IMR-90 (cell line): ENCODE data around the gene DEFB129. TPM values are rescaled to one million over a fixed set of nuclear protein-coding genes. Genes with fewer than 3 reads are reported as not detected.

Experiments
- ATAC-seq: fragments of 200-7000 bp; cut with Tn5 transposase; 2 replicates; pipeline ENCODE4 v1.9.1; 2020; ENCODE audit warnings: low read depth, mild to moderate bottlenecking, moderate library complexity
- BruUV-seq: library from RNA; stranded (reverse); fragments of 400-500 nt; replicated peaks from 2 replicates; lab custom pipeline; 2021; lab: Mats Ljungman, UMichigan
- CTCF ChIA-PET: fragments of 300-600 bp; formaldehyde crosslinking; extraction: SDS; loops from one replicate; lab custom pipeline; 2021; ENCODE audit warnings: antibody characterized with exemption; lab: Yijun Ruan, JAX
- POLR2A ChIA-PET: fragments of 300-600 bp; sonication (Branson Sonifier 250); formaldehyde crosslinking; loops from one replicate; lab custom pipeline; 2022; ENCODE audit warnings: antibody characterized with exemption; ENCODE audit not compliant: unreplicated experiment; lab: Charles Lee
- DNase-seq: peaks from one replicate; pipeline ENCODE4 v3.0.0; 2013
- H2AFZ ChIP-seq: replicated peaks from 2 replicates; pipeline ENCODE3; 2013; ENCODE audit warnings: low read length, mild to moderate bottlenecking; ENCODE audit not compliant: poor library complexity
- H2AK5ac ChIP-seq: 2 replicates; pipeline ENCODE4 v1.6.1; 2013; ENCODE audit warnings: low read depth, low read length, inconsistent platforms
- H2AK9ac ChIP-seq: replicated peaks from 2 replicates; pipeline ENCODE3; 2013; ENCODE audit warnings: mild to moderate bottlenecking, low read depth, low read length, moderate library complexity; ENCODE audit not compliant: poor library complexity
- H2BK120ac ChIP-seq: 2 replicates; pipeline ENCODE4 v1.6.1; 2013; ENCODE audit warnings: low read depth, low read length, inconsistent platforms
- H2BK15ac ChIP-seq: 3 replicates; pipeline ENCODE4 v1.6.1; 2013; ENCODE audit warnings: low read depth, low read length, inconsistent platforms
- H2BK20ac ChIP-seq: 2 replicates; pipeline ENCODE4 v1.6.1; 2013; ENCODE audit warnings: low read depth, mild to moderate bottlenecking, inconsistent platforms, low read length, moderate library complexity
- H2BK5ac ChIP-seq: 2 replicates; pipeline ENCODE4 v1.6.1; 2013; ENCODE audit warnings: mild to moderate bottlenecking, low read depth, low read length, inconsistent platforms; ENCODE audit not compliant: poor library complexity, severe bottlenecking
- H3K14ac ChIP-seq: replicated peaks from 2 replicates; pipeline ENCODE4 v1.6.1; 2013; ENCODE audit warnings: low read depth, low read length, inconsistent platforms
- H3K18ac ChIP-seq: 2 replicates; pipeline ENCODE4 v1.6.1; 2013; ENCODE audit warnings: low read depth, low read length, control low read depth
- H3K23ac ChIP-seq: 2 replicates; pipeline ENCODE4 v1.6.1; 2013; ENCODE audit warnings: low read depth, low read length, inconsistent platforms
- H3K27ac ChIP-seq: 2 replicates; pipeline ENCODE4 v1.5.1; 2013; ENCODE audit warnings: mild to moderate bottlenecking, control low read depth, low read length; ENCODE audit not compliant: insufficient read depth
- H3K27me3 ChIP-seq: 2 replicates; pipeline ENCODE4 v1.6.1; 2013; ENCODE audit warnings: low read length; ENCODE audit not compliant: control insufficient read depth, insufficient read depth
- H3K36me3 ChIP-seq: 2 replicates; pipeline ENCODE4 v1.6.1; 2013; ENCODE audit warnings: low read length, mixed read lengths; ENCODE audit not compliant: control insufficient read depth, insufficient read depth
- H3K4ac ChIP-seq: 2 replicates; pipeline ENCODE4 v1.6.1; 2013; ENCODE audit warnings: low read depth, low read length, inconsistent platforms
- H3K4me1 ChIP-seq: 2 replicates; pipeline ENCODE4 v1.6.1; 2013; ENCODE audit warnings: low read length, mixed read lengths; ENCODE audit not compliant: control insufficient read depth, insufficient read depth
- H3K4me2 ChIP-seq: 2 replicates; pipeline ENCODE4 v1.6.1; 2013; ENCODE audit warnings: low read depth, mild to moderate bottlenecking, control low read depth, low read length, moderate library complexity
- H3K4me3 ChIP-seq: 2 replicates; pipeline ENCODE4 v1.5.1; 2013; ENCODE audit warnings: low read depth, mild to moderate bottlenecking, control low read depth, low read length, moderate library complexity; ENCODE audit not compliant: insufficient read depth
- H3K56ac ChIP-seq: 2 replicates; pipeline ENCODE4 v1.6.1; 2013; ENCODE audit warnings: low read length, inconsistent platforms; ENCODE audit not compliant: insufficient read depth; ENCODE audit errors: extremely low read depth
- H3K79me1 ChIP-seq, 2 experiments: 2 replicates each; pipeline ENCODE4 v1.6.1; 2013; ENCODE audit warnings: low read length in 2 of 2, inconsistent platforms in 1 of 2, low read depth in 1 of 2
- H3K9ac ChIP-seq: 2 replicates; pipeline ENCODE4 v1.6.1; 2013; ENCODE audit warnings: low read depth, low read length, control low read depth
- H3K9me1 ChIP-seq: 2 replicates; pipeline ENCODE4 v1.6.1; 2013; ENCODE audit warnings: low read length, inconsistent platforms; ENCODE audit not compliant: insufficient read depth
- H3K9me3 ChIP-seq: 2 replicates; pipeline ENCODE4 v1.6.1; 2013; ENCODE audit warnings: low read length; ENCODE audit not compliant: control insufficient read depth, insufficient read depth
- H4K20me1 ChIP-seq: 2 replicates; pipeline ENCODE4 v1.6.1; 2013; ENCODE audit warnings: low read length, inconsistent platforms; ENCODE audit not compliant: insufficient read depth
- H4K5ac ChIP-seq: 2 replicates; pipeline ENCODE4 v1.6.1; 2013; ENCODE audit warnings: mild to moderate bottlenecking, low read depth, low read length, control low read depth
- H4K8ac ChIP-seq, 2 experiments: 2 replicates each; pipeline ENCODE4 v1.6.1; 2013; ENCODE audit warnings: low read depth in 2 of 2, low read length in 2 of 2, control low read depth in 1 of 2, inconsistent platforms in 1 of 2
- H4K91ac ChIP-seq: 2 replicates; pipeline ENCODE4 v1.6.1; 2013; ENCODE audit warnings: low read depth, low read length, inconsistent platforms; ENCODE audit not compliant: insufficient read depth
- BHLHE40 ChIP-seq: fragments of 150-350 bp; IDR thresholded peaks from 2 replicates; pipeline ENCODE4 v1.6.1; 2016; ENCODE audit warnings: mild to moderate bottlenecking, low read depth, low read length
- CEBPB ChIP-seq: IDR thresholded peaks from 2 replicates; pipeline ENCODE4 v1.6.1; 2012; ENCODE audit warnings: low read depth, low read length, improper control_type of control experiment
- CHD1 ChIP-seq: IDR thresholded peaks from 2 replicates; pipeline ENCODE4 v1.6.1; 2012; ENCODE audit warnings: low read depth, low read length, improper control_type of control experiment
- CTCF ChIP-seq: conservative IDR thresholded peaks from 2 replicates; pipeline ENCODE4 v1.5.1; 2012; ENCODE audit warnings: mild to moderate bottlenecking, low read depth, low read length, improper control_type of control experiment
- ELK1 ChIP-seq: fragments of 150-350 bp; IDR thresholded peaks from 2 replicates; pipeline ENCODE4 v1.6.1; 2016; ENCODE audit warnings: low read depth, mild to moderate bottlenecking, low read length, moderate library complexity, borderline replicate concordance
- FOS ChIP-seq: fragments of 150-350 bp; IDR thresholded peaks from 2 replicates; pipeline ENCODE4 v1.6.1; 2016; ENCODE audit warnings: low read depth, low read length
- MAFK ChIP-seq: IDR thresholded peaks from 2 replicates; pipeline ENCODE4 v1.6.1; 2012; ENCODE audit warnings: low read depth, low read length, improper control_type of control experiment
- MAZ ChIP-seq: IDR thresholded peaks from 2 replicates; pipeline ENCODE4 v1.6.1; 2012; ENCODE audit warnings: low read depth, mild to moderate bottlenecking, low read length, improper control_type of control experiment, moderate library complexity, borderline replicate concordance
- MXI1 ChIP-seq: IDR thresholded peaks from 2 replicates; pipeline ENCODE4 v1.6.1; 2012; ENCODE audit warnings: low read depth, mild to moderate bottlenecking, low read length, moderate library complexity, borderline replicate concordance
- NFE2L2 ChIP-seq: fragments of 150-350 bp; IDR thresholded peaks from 2 replicates; pipeline ENCODE4 v1.6.1; 2016; ENCODE audit warnings: low read depth, mild to moderate bottlenecking, low read length
- POLR2A ChIP-seq: IDR thresholded peaks from 2 replicates; pipeline ENCODE4 v1.6.1; 2012; ENCODE audit warnings: mild to moderate bottlenecking, low read depth, low read length
- RAD21 ChIP-seq: IDR thresholded peaks from 2 replicates; pipeline ENCODE4 v1.6.1; 2012; ENCODE audit warnings: low read length, improper control_type of control experiment
- RCOR1 ChIP-seq: IDR thresholded peaks from 2 replicates; pipeline ENCODE4 v1.6.1; 2012; ENCODE audit warnings: mild to moderate bottlenecking, low read length, improper control_type of control experiment; ENCODE audit not compliant: insufficient replicate concordance
- RFX5 ChIP-seq: IDR thresholded peaks from 2 replicates; pipeline ENCODE4 v1.8.0; 2012; ENCODE audit warnings: low read depth, mild to moderate bottlenecking, low read length, moderate library complexity
- SMC3 ChIP-seq: fragments of 150-350 bp; IDR thresholded peaks from 2 replicates; pipeline ENCODE4 v1.6.1; 2016; ENCODE audit warnings: low read depth, mild to moderate bottlenecking, antibody characterized with exemption, low read length, moderate library complexity
- USF2 ChIP-seq: fragments of 150-350 bp; IDR thresholded peaks from 2 replicates; pipeline ENCODE4 v1.6.1; 2017; ENCODE audit warnings: mild to moderate bottlenecking, antibody characterized with exemption, low read length, low read depth
- WGBS, 2 experiments: methylation state at CpG; one replicate each; pipeline versions ENCODE4 v1.1.5 to v1.1.7; 2013; ENCODE audit warnings: missing lambda C conversion rate in 2 of 2; ENCODE audit not compliant: insufficient read length in 1 of 2; ENCODE audit errors: extremely low coverage in 2 of 2; 5-methylcytosine and 5-hydroxymethylcytosine counted together
- dilution Hi-C: fragments of 300-500 bp; cut with HindIII; formaldehyde crosslinking; loops from one replicate; pipeline ENCODE4 v1.14.3; 2018; ENCODE audit warnings: low sequenced_read_pairs; ENCODE audit not compliant: unreplicated experiment
- in situ Hi-C: fragments of 300-500 bp; cut with MboI; formaldehyde crosslinking; loops from 3 replicates; pipeline ENCODE4 v1.14.3; 2019; ENCODE audit warnings: low sequenced_read_pairs, inconsistent platforms, mixed read lengths
- intact Hi-C: fragments of 100-400 bp; cut with micrococcal nuclease; formaldehyde crosslinking; loops from 2 replicates; pipeline ENCODE4 v1.10.0; 2022
- polyA plus RNA-seq, 3 experiments: library from polyadenylated mRNA; depleted of rRNA; stranded (reverse); fragments of >200 nt; gene quantifications; 2 replicates each; pipeline ENCODE4 v1.2.3, GENCODE V29; 2012; ENCODE audit warnings: low replicate concordance in 1 of 3
- total RNA-seq: library from RNA; depleted of rRNA; stranded (reverse); fragments of >200 nt; gene quantifications from 2 replicates; pipeline ENCODE4 v1.2.3, GENCODE V29; 2012

The DEFB129 gene
- total and polyA plus RNA-seq, 2 of the 4 experiments (the other 2 are of a cell fraction) = not detected

- Histone ChIP-seq H2AFZ (no peak overlapping the region), H3K9me3 (no peaks in the 10 kb centered on the region), H3K4me2 (no peak overlapping the region), H3K36me3 (no peaks in the 10 kb centered on the region), H3K27ac (no peak overlapping the region), H3K4me1 (no peaks in the 10 kb centered on the region), H3K4ac (no peak overlapping the region), H3K4me3 (no peak overlapping the region), H2BK20ac (no peak overlapping the region), H4K5ac (no peak overlapping the region), H3K18ac (no peak overlapping the region), H4K8ac (no peak overlapping the region), H2BK120ac (no peak overlapping the region), H3K79me1 (no peaks in the 10 kb centered on the region), H2AK5ac (no peak overlapping the region), H2BK5ac (no peak overlapping the region), H3K56ac (no peak overlapping the region), H4K91ac (no peak overlapping the region), H3K9me1 (no peaks in the 10 kb centered on the region), H3K27me3 (peaks cover 8% of the 10 kb centered on the region), H4K20me1 (no peaks in the 10 kb centered on the region), H3K9ac (no peak overlapping the region), H2BK15ac (no peak overlapping the region), H2AK9ac (no peak overlapping the region), H3K14ac (no peak overlapping the region), H3K23ac (no peak overlapping the region)
- DNase-seq (no peak), ATAC-seq (no peak)
- TF ChIP-seq CEBPB (no peak), RFX5 (no peak), RAD21 (no peak), CHD1 (no peak), SMC3 (no peak), NFE2L2 (no peak), POLR2A (no peak), CTCF (no peak), BHLHE40 (no peak), RCOR1 (no peak), FOS (no peak), MAFK (no peak), ELK1 (no peak), MXI1 (no peak), MAZ (no peak), USF2 (no peak)
- no CpG with 5 or more reads among the region's 7 CpGs for WGBS, 2 experiments
- ChIA-PET CTCF (interaction anchor here (1.3 kb wide), 1 partner anchor 120 kb away, joined by 4 read pairs; no protein-coding TSS in a partner anchor), POLR2A (no interaction called here)
- intact Hi-C loops = no loop called here
- in situ Hi-C loops = loop anchor here (10.0 kb wide), 1 partner anchor 124 kb away; no protein-coding TSS in a partner anchor
- dilution Hi-C loops = no loop called here
- no TSS peak for BruUV-seq
Measured at GRCh38 chr20:210809-211502, 16.1 kb upstream of the DEFB129 start.
